H9 (cell line): ENCODE measurements around the gene DEAF1. TPM values are rescaled to one million over a fixed set of nuclear protein-coding genes. Genes with fewer than 3 reads are reported as not detected.

Source experiments
- DNase-seq: peaks from one replicate; pipeline ENCODE4 v3.0.0-alpha.2; 2017
- H2AFZ ChIP-seq: one replicate; pipeline ENCODE4 v1.6.1; 2013; ENCODE audit warnings: mild to moderate bottlenecking, low read length, control low read depth, moderate library complexity
- H2AK5ac ChIP-seq: 2 replicates; pipeline ENCODE4 v1.6.1; 2013; ENCODE audit warnings: low read length, control low read depth, mixed read lengths; ENCODE audit not compliant: insufficient read length
- H2BK120ac ChIP-seq: one replicate; pipeline ENCODE4 v1.6.1; 2013; ENCODE audit warnings: low read depth, mild to moderate bottlenecking, low read length, control low read depth, inconsistent platforms; ENCODE audit not compliant: poor library complexity, severe bottlenecking
- H2BK12ac ChIP-seq: 2 replicates; pipeline ENCODE4 v1.6.1; 2013; ENCODE audit warnings: low read length, control low read depth, mixed read lengths, low read depth; ENCODE audit not compliant: insufficient read length
- H2BK15ac ChIP-seq: 2 replicates; pipeline ENCODE4 v1.6.1; 2013; ENCODE audit warnings: low read depth, low read length, control low read depth
- H2BK20ac ChIP-seq: one replicate; pipeline ENCODE4 v1.6.1; 2013; ENCODE audit warnings: low read depth, mild to moderate bottlenecking, low read length, control low read depth, inconsistent platforms; ENCODE audit not compliant: poor library complexity, severe bottlenecking
- H2BK5ac ChIP-seq: 2 replicates; pipeline ENCODE4 v1.6.1; 2013; ENCODE audit warnings: low read length, control low read depth, mixed read lengths; ENCODE audit not compliant: insufficient read length
- H3K14ac ChIP-seq: 2 replicates; pipeline ENCODE4 v1.6.1; 2013; ENCODE audit warnings: low read length, control low read depth; ENCODE audit not compliant: insufficient read depth
- H3K18ac ChIP-seq: 2 replicates; pipeline ENCODE4 v1.6.1; 2013; ENCODE audit warnings: low read depth, mild to moderate bottlenecking, mixed read lengths, low read length, control low read depth; ENCODE audit not compliant: insufficient read length
- H3K23ac ChIP-seq: 2 replicates; pipeline ENCODE4 v1.6.1; 2013; ENCODE audit warnings: low read length, control low read depth, mixed read lengths, low read depth; ENCODE audit not compliant: insufficient read length
- H3K23me2 ChIP-seq: 2 replicates; pipeline ENCODE4 v1.6.1; 2013; ENCODE audit warnings: low read depth, mild to moderate bottlenecking, mixed read lengths, low read length, control low read depth; ENCODE audit not compliant: insufficient read length, poor library complexity, severe bottlenecking
- H3K27ac ChIP-seq: 2 replicates; pipeline ENCODE4 v1.5.1; 2013; ENCODE audit warnings: low read length, control low read depth, mixed read lengths, low read depth; ENCODE audit not compliant: insufficient read length
- H3K27me3 ChIP-seq: 2 replicates; pipeline ENCODE4 v1.6.1; 2013; ENCODE audit warnings: low read length, control low read depth, inconsistent platforms; ENCODE audit not compliant: insufficient read depth
- H3K4ac ChIP-seq: 2 replicates; pipeline ENCODE4 v1.6.1; 2013; ENCODE audit warnings: low read depth, mild to moderate bottlenecking, control low read depth, inconsistent platforms, low read length, moderate library complexity
- H3K4me1 ChIP-seq: 2 replicates; pipeline ENCODE4 v1.6.1; 2013; ENCODE audit warnings: low read length, control low read depth, inconsistent platforms; ENCODE audit not compliant: insufficient read depth
- H3K4me2 ChIP-seq: 2 replicates; pipeline ENCODE4 v1.6.1; 2013; ENCODE audit warnings: low read length, control low read depth, mixed read lengths; ENCODE audit not compliant: insufficient read length, insufficient read depth
- H3K56ac ChIP-seq: 2 replicates; pipeline ENCODE4 v1.6.1; 2013; ENCODE audit warnings: low read depth, mild to moderate bottlenecking, mixed read lengths, low read length, control low read depth; ENCODE audit not compliant: insufficient read length
- H3K79me1 ChIP-seq: 2 replicates; pipeline ENCODE4 v1.6.1; 2013; ENCODE audit warnings: low read depth, mild to moderate bottlenecking, moderate library complexity, low read length, control low read depth, inconsistent platforms; ENCODE audit not compliant: insufficient read depth, poor library complexity, severe bottlenecking
- H3K79me2 ChIP-seq: 2 replicates; pipeline ENCODE4 v1.6.1; 2013; ENCODE audit warnings: low read length, control low read depth, inconsistent platforms; ENCODE audit not compliant: insufficient read depth
- H3K9ac ChIP-seq: 2 replicates; pipeline ENCODE4 v1.6.1; 2013; ENCODE audit warnings: low read length, control low read depth, mixed read lengths; ENCODE audit not compliant: insufficient read length; ENCODE audit errors: extremely low read depth
- H3K9me3 ChIP-seq: one replicate; pipeline ENCODE4 v1.6.1; 2013; ENCODE audit warnings: low read depth, low read length, inconsistent platforms; ENCODE audit not compliant: control insufficient read depth
- H3T11ph ChIP-seq: one replicate; pipeline ENCODE4 v1.6.1; 2013; ENCODE audit warnings: mild to moderate bottlenecking, low read length, control low read depth, inconsistent platforms
- H4K20me1 ChIP-seq: one replicate; pipeline ENCODE4 v1.6.1; 2013; ENCODE audit not compliant: control insufficient read depth, insufficient read length, insufficient read depth
- H4K5ac ChIP-seq: 2 replicates; pipeline ENCODE4 v1.6.1; 2013; ENCODE audit warnings: low read depth, mild to moderate bottlenecking, mixed read lengths, low read length, control low read depth; ENCODE audit not compliant: insufficient read length
- H4K8ac ChIP-seq: replicated peaks from 2 replicates; pipeline ENCODE4 v1.6.1; 2013; ENCODE audit warnings: low read length, control low read depth, mixed read lengths, low read depth; ENCODE audit not compliant: insufficient read length
- H4K91ac ChIP-seq: 2 replicates; pipeline ENCODE4 v1.6.1; 2013; ENCODE audit warnings: low read depth, mild to moderate bottlenecking, moderate library complexity, mixed read lengths, low read length, control low read depth; ENCODE audit not compliant: insufficient read length
- H3K27ac Mint-ChIP-seq, 3 experiments: 2 replicates in 2 of 3; 3 replicates in 1 of 3; pipeline ENCODE4 v1.8.0; 2020 to 2021; ENCODE audit warnings: mixed read lengths in 3 of 3, mild to moderate bottlenecking in 1 of 3, moderate library complexity in 1 of 3
- H3K27me3 Mint-ChIP-seq: 2 replicates; pipeline ENCODE4 v1.8.0; 2021; ENCODE audit warnings: low read depth, mild to moderate bottlenecking, moderate library complexity, mixed read lengths
- H3K36me3 Mint-ChIP-seq, 3 experiments: 2 replicates in 2 of 3; 3 replicates in 1 of 3; pipeline ENCODE4 v1.8.0; 2020 to 2021; ENCODE audit warnings: low read depth in 3 of 3, mixed read lengths in 3 of 3; ENCODE audit not compliant: insufficient read depth in 1 of 3
- H3K4me1 Mint-ChIP-seq, 2 experiments: 2 replicates each; pipeline ENCODE4 v1.8.0; 2020; ENCODE audit warnings: mixed read lengths in 2 of 2
- H3K4me3 Mint-ChIP-seq, 2 experiments: 2 replicates in 1 of 2; 3 replicates in 1 of 2; pipeline ENCODE4 v1.8.0; 2020 to 2021; ENCODE audit warnings: mild to moderate bottlenecking in 2 of 2, mixed read lengths in 2 of 2, moderate library complexity in 1 of 2
- H3K9me3 Mint-ChIP-seq, 2 experiments: 2 replicates in 1 of 2; 3 replicates in 1 of 2; pipeline ENCODE4 v1.8.0; 2020; ENCODE audit warnings: mild to moderate bottlenecking in 2 of 2, mixed read lengths in 2 of 2, moderate library complexity in 1 of 2
- WGBS: extraction: QIAGEN DNeasy Blood & Tissue Kit; methylation state at CpG from one replicate; pipeline ENCODE4 v1.1.7; 2013; ENCODE audit warnings: missing lambda C conversion rate, low lambda C conversion rate, mixed read lengths; ENCODE audit not compliant: insufficient read length; ENCODE audit errors: extremely low coverage; 5-methylcytosine and 5-hydroxymethylcytosine counted together
- total RNA-seq: library from RNA; stranded (reverse); gene quantifications from 2 replicates; pipeline ENCODE4 v1.2.1, GENCODE V29; 2021
- TF ChIP-seq, protein P1 (sequence below): fragments of 200-600 bp; sonication (generic); conservative IDR thresholded peaks from 3 replicates; pipeline ENCODE4 v1.8.0; 2021; ENCODE audit warnings: antibody characterized with exemption, mild to moderate bottlenecking

DEAF1 gene
- total RNA-seq, 1 experiment from 2014 or later: 67.3 TPM

DNA sequence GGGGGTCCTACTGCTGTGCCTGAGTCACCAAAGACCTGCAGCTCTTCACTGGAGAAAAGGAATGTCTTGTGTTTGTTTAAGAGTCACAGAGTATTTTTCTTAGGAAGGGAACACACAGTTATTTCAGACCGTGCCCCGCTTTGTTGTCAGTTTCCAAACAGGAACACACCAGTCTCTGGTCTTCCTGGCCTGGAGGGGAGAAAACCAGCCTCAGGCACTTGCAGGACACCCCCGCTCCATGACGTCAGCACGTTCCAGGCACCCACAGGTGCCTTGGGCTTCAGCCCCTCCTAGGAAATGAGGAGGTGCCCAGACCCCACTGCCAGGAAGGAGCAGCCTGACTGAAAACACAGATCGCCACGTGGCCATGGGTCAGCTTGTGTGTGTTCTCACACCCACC lies 5.4 kb downstream of the DEAF1 start:
- DNase-seq: no peak
- WGBS: no CpG with 5 or more reads among the region's 7 CpGs
- Histone ChIP-seq H3K9me3 (no peaks in the 10 kb centered on the region), H3K14ac (no peak overlapping the region), H3K4me2 (no peak overlapping the region), H2AFZ (no peak overlapping the region), H4K91ac (no peak overlapping the region), H4K8ac (no peak overlapping the region), H3K23ac (no peak overlapping the region), H3K4me1 (peaks cover 6% of the 10 kb centered on the region; the same call in 1 of the 2 replicates), H4K20me1 (no peaks in the 10 kb centered on the region), H3K27ac (no peak overlapping the region), H2BK120ac (no peak overlapping the region), H2BK5ac (no peak overlapping the region), H3K9ac (no peak overlapping the region), H3K27me3 (no peaks in the 10 kb centered on the region), H2BK15ac (no peak overlapping the region), H3K18ac (no peak overlapping the region), H3K56ac (no peak overlapping the region), H2AK5ac (no peak overlapping the region), H3T11ph (no peak overlapping the region), H3K4ac (no peak overlapping the region), H3K79me1 (peaks cover 3% of the 10 kb centered on the region), H3K79me2 (peaks cover 13% of the 10 kb centered on the region; the same call in 1 of the 2 replicates), H4K5ac (no peak overlapping the region), H3K23me2 (no peaks in the 10 kb centered on the region), H2BK12ac (no peak overlapping the region), H2BK20ac (no peak overlapping the region)
- H3K27me3 Mint-ChIP-seq: no peaks in the 10 kb centered on the region; the same call in 1 of the 2 replicates
- peaks cover 38 to 60% (median 48%) of the 10 kb centered on the region in 3 experiments for H3K36me3 Mint-ChIP-seq
- H3K9me3 Mint-ChIP-seq: no peaks in the 10 kb centered on the region; a peak in 2 of 5 replicates
- H3K27ac Mint-ChIP-seq: peak overlapping the region; percentile 51 to 68 (median 57); a peak in 3 of 7 replicates
- peaks cover 21 to 30% of the 10 kb centered on the region in 2 experiments for H3K4me1 Mint-ChIP-seq
- H3K4me3 Mint-ChIP-seq: no peak overlapping the region
- TF ChIP-seq, protein P1, sequence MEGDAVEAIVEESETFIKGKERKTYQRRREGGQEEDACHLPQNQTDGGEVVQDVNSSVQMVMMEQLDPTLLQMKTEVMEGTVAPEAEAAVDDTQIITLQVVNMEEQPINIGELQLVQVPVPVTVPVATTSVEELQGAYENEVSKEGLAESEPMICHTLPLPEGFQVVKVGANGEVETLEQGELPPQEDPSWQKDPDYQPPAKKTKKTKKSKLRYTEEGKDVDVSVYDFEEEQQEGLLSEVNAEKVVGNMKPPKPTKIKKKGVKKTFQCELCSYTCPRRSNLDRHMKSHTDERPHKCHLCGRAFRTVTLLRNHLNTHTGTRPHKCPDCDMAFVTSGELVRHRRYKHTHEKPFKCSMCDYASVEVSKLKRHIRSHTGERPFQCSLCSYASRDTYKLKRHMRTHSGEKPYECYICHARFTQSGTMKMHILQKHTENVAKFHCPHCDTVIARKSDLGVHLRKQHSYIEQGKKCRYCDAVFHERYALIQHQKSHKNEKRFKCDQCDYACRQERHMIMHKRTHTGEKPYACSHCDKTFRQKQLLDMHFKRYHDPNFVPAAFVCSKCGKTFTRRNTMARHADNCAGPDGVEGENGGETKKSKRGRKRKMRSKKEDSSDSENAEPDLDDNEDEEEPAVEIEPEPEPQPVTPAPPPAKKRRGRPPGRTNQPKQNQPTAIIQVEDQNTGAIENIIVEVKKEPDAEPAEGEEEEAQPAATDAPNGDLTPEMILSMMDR: no peak
